CD14-positive monocyte (primary cell): ENCODE data around the gene CLRN2. TPM values are rescaled to one million over a fixed set of nuclear protein-coding genes. Genes with fewer than 3 reads are reported as not detected.
"Not testable (repeated sequence)": the region's sequence is repeated elsewhere in the genome, so short reads cannot be mapped to it uniquely, and the experiment has no call there.

Experiments used
- DNase-seq, 3 donors: peaks; one replicate each; pipeline ENCODE4 v3.0.0-alpha.2; 2011 to 2022
- H2AFZ ChIP-seq: 2 replicates; pipeline ENCODE4 v1.6.0; 2012; ENCODE audit warnings: mild to moderate bottlenecking, low read depth, low read length, inconsistent platforms; ENCODE audit not compliant: insufficient read depth, poor library complexity, severe bottlenecking
- H3K27ac ChIP-seq, 2 donors: 1 replicate in 1 of 2; 2 replicates in 1 of 2; pipeline ENCODE4 v1.5.1; 2012 to 2013; ENCODE audit warnings: low read length in 2 of 2, control low read depth in 1 of 2, inconsistent platforms in 1 of 2, low read depth in 1 of 2, mild to moderate bottlenecking in 1 of 2
- H3K27me3 ChIP-seq, 2 donors: one replicate each; pipeline versions ENCODE4 v1.6.0 to v1.6.1; 2011 to 2013; ENCODE audit warnings: low read length in 2 of 2; ENCODE audit not compliant: control insufficient read depth in 2 of 2, insufficient read depth in 2 of 2
- H3K36me3 ChIP-seq, 2 donors: replicated peaks in 1 of 2; 1 replicate in 1 of 2; 2 replicates in 1 of 2; pipeline versions ENCODE4 v1.5.1 to v1.6.1; 2012 to 2013; ENCODE audit warnings: low read length in 2 of 2, control low read depth in 1 of 2, inconsistent platforms in 1 of 2, mild to moderate bottlenecking in 1 of 2; ENCODE audit not compliant: insufficient read depth in 2 of 2, control insufficient read depth in 1 of 2
- H3K4me1 ChIP-seq, 2 donors: 1 replicate in 1 of 2; 2 replicates in 1 of 2; pipeline versions ENCODE4 v1.5.1 to v1.6.1; 2012 to 2013; ENCODE audit warnings: low read length in 2 of 2, control low read depth in 1 of 2, inconsistent platforms in 1 of 2, mild to moderate bottlenecking in 1 of 2, moderate library complexity in 1 of 2; ENCODE audit not compliant: insufficient read depth in 2 of 2, control insufficient read depth in 1 of 2
- H3K4me2 ChIP-seq: replicated peaks from 2 replicates; pipeline ENCODE3; 2012; ENCODE audit warnings: low read length, moderate library complexity, mild to moderate bottlenecking; ENCODE audit not compliant: poor library complexity, severe bottlenecking; ENCODE audit errors: extremely low read depth
- H3K4me3 ChIP-seq, 3 experiments: fragments of 200-600 bp in 1 of 3; sonication (generic) in 1 of 3; replicated peaks in 1 of 3; 1 replicate in 2 of 3; 2 replicates in 1 of 3; pipeline ENCODE4 v1.5.1; 2011 to 2013; ENCODE audit warnings: low read length in 3 of 3, mild to moderate bottlenecking in 3 of 3, control low read depth in 2 of 3, low read depth in 2 of 3, inconsistent platforms in 1 of 3, moderate library complexity in 1 of 3
- H3K79me2 ChIP-seq: 2 replicates; pipeline ENCODE4 v1.6.0; 2012; ENCODE audit warnings: mild to moderate bottlenecking, control low read depth, inconsistent platforms, low read length, moderate library complexity; ENCODE audit not compliant: insufficient read depth
- H3K9ac ChIP-seq: 2 replicates; pipeline ENCODE4 v1.6.0; 2017; ENCODE audit warnings: low read length, mild to moderate bottlenecking; ENCODE audit not compliant: insufficient read depth, poor library complexity, severe bottlenecking
- H3K9me3 ChIP-seq, 2 donors: replicated peaks in 1 of 2; 1 replicate in 1 of 2; 2 replicates in 1 of 2; pipeline versions ENCODE4 v1.5.1 to v1.6.1; 2012 to 2013; ENCODE audit warnings: low read length in 2 of 2, control low read depth in 1 of 2; ENCODE audit not compliant: control insufficient read depth in 1 of 2, insufficient read depth in 1 of 2
- H4K20me1 ChIP-seq: 2 replicates; pipeline ENCODE4 v1.6.0; 2012; ENCODE audit warnings: mild to moderate bottlenecking, low read length, control low read depth, moderate library complexity; ENCODE audit not compliant: insufficient read depth
- H3K27ac Mint-ChIP-seq, 7 donors: one replicate each; pipeline ENCODE4 v1.8.0; 2020; ENCODE audit warnings: mild to moderate bottlenecking in 7 of 7, mixed read lengths in 7 of 7, moderate library complexity in 6 of 7, inconsistent platforms in 2 of 7
- H3K27me3 Mint-ChIP-seq, 3 donors: one replicate each; pipeline ENCODE4 v1.8.0; 2021 to 2022; ENCODE audit warnings: low read depth in 3 of 3, mild to moderate bottlenecking in 3 of 3, mixed read lengths in 3 of 3, moderate library complexity in 3 of 3, inconsistent platforms in 1 of 3
- H3K36me3 Mint-ChIP-seq, 2 donors: one replicate each; pipeline ENCODE4 v1.8.0; 2020; ENCODE audit warnings: mixed read lengths in 2 of 2, inconsistent platforms in 1 of 2, mild to moderate bottlenecking in 1 of 2
- H3K4me1 Mint-ChIP-seq: one replicate; pipeline ENCODE4 v1.8.0; 2020; ENCODE audit warnings: mild to moderate bottlenecking, mixed read lengths
- H3K4me3 Mint-ChIP-seq, 2 donors: one replicate each; pipeline ENCODE4 v1.8.0; 2020; ENCODE audit warnings: mild to moderate bottlenecking in 2 of 2, mixed read lengths in 2 of 2, moderate library complexity in 1 of 2
- H3K9me3 Mint-ChIP-seq, 7 donors: one replicate each; pipeline ENCODE4 v1.8.0; 2020 to 2022; ENCODE audit warnings: mixed read lengths in 7 of 7, mild to moderate bottlenecking in 6 of 7, moderate library complexity in 6 of 7, inconsistent platforms in 2 of 7
- WGBS: methylation state at CpG from one replicate; pipeline ENCODE4 v1.1.5; 2013; ENCODE audit warnings: missing lambda C conversion rate; ENCODE audit not compliant: insufficient coverage; 5-methylcytosine and 5-hydroxymethylcytosine counted together
- intact Hi-C, 2 donors: fragments of 100-400 bp; cut with micrococcal nuclease; formaldehyde crosslinking; loops; one replicate each; pipeline versions ENCODE4 v1.15.0 to v1.15.1; 2023
- polyA plus RNA-seq, 3 donors: library from polyadenylated mRNA; depleted of rRNA in 1 of 3; unstranded in 2 of 3; stranded (reverse) in 1 of 3; fragments of 300-500 nt in 2 of 3; fragments of >200 nt in 1 of 3; fragmentation: Illumina TruSeq in 2 of 3; gene quantifications; 1 replicate in 2 of 3; 2 replicates in 1 of 3; pipeline ENCODE4 v1.2.3, GENCODE V29; 2012 to 2021
- TF ChIP-seq, protein P1 (sequence below): fragments of 200-600 bp; IDR thresholded peaks from one replicate; pipeline ENCODE4 v1.8.0; 2022; ENCODE audit warnings: antibody characterized with exemption, mild to moderate bottlenecking

CLRN2 gene
- polyA plus RNA-seq, 3 donors: not detected

- Histone ChIP-seq H3K9me3 (no peaks in the 10 kb centered on the region), H3K4me2 (no peak overlapping the region), H4K20me1 (no peaks in the 10 kb centered on the region), H3K36me3 (no peaks in the 10 kb centered on the region), H3K4me3 (no peak overlapping the region), H3K27ac (no peak overlapping the region), H3K4me1 (no peaks in the 10 kb centered on the region), H3K9ac (no peak overlapping the region), H3K27me3 (no peaks in the 10 kb centered on the region), H3K79me2 (no peaks in the 10 kb centered on the region), H2AFZ (no peak overlapping the region)
- no peak overlapping the region for H3K4me3 Mint-ChIP-seq
- H3K4me1 Mint-ChIP-seq: no peaks in the 10 kb centered on the region
- H3K27ac Mint-ChIP-seq: no peak overlapping the region
- peaks cover 0 to 2% (median 0%) of the 10 kb centered on the region in 7 donors for H3K9me3 Mint-ChIP-seq
- TF ChIP-seq, protein P1, sequence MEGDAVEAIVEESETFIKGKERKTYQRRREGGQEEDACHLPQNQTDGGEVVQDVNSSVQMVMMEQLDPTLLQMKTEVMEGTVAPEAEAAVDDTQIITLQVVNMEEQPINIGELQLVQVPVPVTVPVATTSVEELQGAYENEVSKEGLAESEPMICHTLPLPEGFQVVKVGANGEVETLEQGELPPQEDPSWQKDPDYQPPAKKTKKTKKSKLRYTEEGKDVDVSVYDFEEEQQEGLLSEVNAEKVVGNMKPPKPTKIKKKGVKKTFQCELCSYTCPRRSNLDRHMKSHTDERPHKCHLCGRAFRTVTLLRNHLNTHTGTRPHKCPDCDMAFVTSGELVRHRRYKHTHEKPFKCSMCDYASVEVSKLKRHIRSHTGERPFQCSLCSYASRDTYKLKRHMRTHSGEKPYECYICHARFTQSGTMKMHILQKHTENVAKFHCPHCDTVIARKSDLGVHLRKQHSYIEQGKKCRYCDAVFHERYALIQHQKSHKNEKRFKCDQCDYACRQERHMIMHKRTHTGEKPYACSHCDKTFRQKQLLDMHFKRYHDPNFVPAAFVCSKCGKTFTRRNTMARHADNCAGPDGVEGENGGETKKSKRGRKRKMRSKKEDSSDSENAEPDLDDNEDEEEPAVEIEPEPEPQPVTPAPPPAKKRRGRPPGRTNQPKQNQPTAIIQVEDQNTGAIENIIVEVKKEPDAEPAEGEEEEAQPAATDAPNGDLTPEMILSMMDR: no peak
- DNase-seq: no peak
- 80% methylated on average over 1 of the region's 2 CpGs for WGBS
- H3K36me3 Mint-ChIP-seq: no peaks in the 10 kb centered on the region
- intact Hi-C loops: no loop called here
- peaks cover 0 to 5% (median 5%) of the 10 kb centered on the region in 3 donors for H3K27me3 Mint-ChIP-seq
These were observed 52.3 kb downstream of the CLRN2 start for GRCh38 chr4:17567271-17567670.

DNA sequence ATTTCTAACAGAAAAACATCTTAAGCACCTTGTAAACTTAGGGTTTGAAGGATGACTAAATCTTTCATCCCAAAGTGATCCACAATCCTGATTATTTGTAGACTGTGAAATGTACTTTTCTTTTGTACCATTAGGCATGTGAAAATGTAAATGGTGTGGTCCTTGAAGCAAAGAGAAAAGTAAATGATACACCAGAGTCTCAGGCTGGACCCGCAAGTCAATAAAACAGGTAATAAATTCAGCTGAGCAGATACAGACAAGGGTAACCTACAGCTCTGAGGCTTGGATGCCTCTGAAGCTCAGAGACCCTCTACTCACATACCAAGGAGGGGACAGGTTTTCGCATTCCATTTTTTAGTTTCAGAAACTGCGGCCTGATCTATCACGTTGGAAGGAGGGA, 59.2 kb downstream of the CLRN2 start:
- DNase-seq: no peak
- TF ChIP-seq, protein P1: no peak
- H3K9me3 Mint-ChIP-seq: peaks cover 0 to 1% (median 0%) of the 10 kb centered on the region in 7 donors
- H3K36me3 ChIP-seq: no peaks in the 10 kb centered on the region
- no peak overlapping the region for H3K4me2 ChIP-seq
- peaks cover 19% of the 10 kb centered on the region for H3K79me2 ChIP-seq
- H4K20me1 ChIP-seq: peaks cover 8% of the 10 kb centered on the region
- no peaks in the 10 kb centered on the region for H3K27me3 ChIP-seq
- peaks cover 18% of the 10 kb centered on the region for H3K4me1 Mint-ChIP-seq
- H3K4me3 ChIP-seq: no peak overlapping the region
- H3K9me3 ChIP-seq: no peaks in the 10 kb centered on the region
- H3K27ac ChIP-seq: no peak overlapping the region
- peaks cover 0 to 4% of the 10 kb centered on the region in 2 donors for H3K36me3 Mint-ChIP-seq
- peaks cover 20 to 22% of the 10 kb centered on the region in 2 donors for H3K4me1 ChIP-seq
- H2AFZ ChIP-seq: no peak overlapping the region
- H3K27ac Mint-ChIP-seq: no peak overlapping the region
- H3K27me3 Mint-ChIP-seq: peaks cover 0 to 7% (median 3%) of the 10 kb centered on the region in 3 donors
- H3K9ac ChIP-seq: no peak overlapping the region
- H3K4me3 Mint-ChIP-seq: no peak overlapping the region
- 90% methylated on average over 2 of the region's 4 CpGs for WGBS
- intact Hi-C loops: loop anchor here in 1 of 2 donors (10.0 kb wide), 1 partner anchor 241 kb away; the partner anchor contains the start of genes DCAF16 and NCAPG

GRCh38 chr4:17575177-17575576, 60.2 kb downstream of the CLRN2 start:
- intact Hi-C loops: loop anchor here (5.0 to 10.0 kb wide), 3 partner anchors 237 to 447 kb away; partner anchors contain the start of genes DCAF16 (in 2 of the 2), NCAPG (in 2 of the 2) and LCORL (in 1 of the 2)
- not testable (repeated sequence) for H3K27ac Mint-ChIP-seq, H3K9ac ChIP-seq

More at GRCh38 chr4:17575177-17575576, 60.2 kb downstream of the CLRN2 start:
- peaks cover 28% of the 10 kb centered on the region for H3K4me1 Mint-ChIP-seq
- H3K4me1 ChIP-seq: peaks cover 30 to 31% of the 10 kb centered on the region in 2 donors
- not testable (repeated sequence) for H3K4me3 ChIP-seq, H2AFZ ChIP-seq, H3K27ac ChIP-seq, H3K36me3 ChIP-seq, H3K4me2 ChIP-seq, H3K27me3 Mint-ChIP-seq, DNase-seq, H3K4me3 Mint-ChIP-seq, H3K9me3 Mint-ChIP-seq, H3K9me3 ChIP-seq, H3K27me3 ChIP-seq, H4K20me1 ChIP-seq
- peaks cover 27% of the 10 kb centered on the region for H3K79me2 ChIP-seq
- peaks cover 7 to 11% of the 10 kb centered on the region in 2 donors for H3K36me3 Mint-ChIP-seq
- WGBS: 100% methylated on average over 6 of the region's 12 CpGs
